Uterus (tissue), 4 donors: ENCODE measurements around the gene VEPH1. TPM values are rescaled to one million over a fixed set of nuclear protein-coding genes. Genes with fewer than 3 reads are reported as not detected.

ENCODE experiments used
- DNase-seq, 2 donors: peaks; one replicate each; pipeline ENCODE4 v3.0.0-alpha.2; 2019 to 2020
- H3K27ac ChIP-seq, 2 donors: fragments of 200-600 bp; sonication (generic); 1 replicate in 1 of 2; 2 replicates in 1 of 2; pipeline ENCODE4 v1.5.1; 2016 to 2018
- H3K27me3 ChIP-seq, 2 donors: fragments of 200-600 bp; sonication (generic); one replicate each; pipeline ENCODE4 v1.5.1; 2018 to 2019; ENCODE audit warnings: control low read depth in 1 of 2
- H3K36me3 ChIP-seq, 2 donors: fragments of 200-600 bp; sonication (generic); one replicate each; pipeline ENCODE4 v1.5.1; 2019; ENCODE audit warnings: control low read depth in 1 of 2
- H3K4me1 ChIP-seq, 2 donors: fragments of 200-600 bp; sonication (generic); one replicate each; pipeline ENCODE4 v1.5.1; 2018 to 2019; ENCODE audit warnings: control low read depth in 1 of 2
- H3K4me3 ChIP-seq, 2 donors: fragments of 200-600 bp; sonication (generic); 1 replicate in 1 of 2; 2 replicates in 1 of 2; pipeline ENCODE4 v1.5.1; 2018 to 2019; ENCODE audit warnings: mild to moderate bottlenecking in 1 of 2
- H3K9me3 ChIP-seq, 2 donors: fragments of 200-600 bp; sonication (generic); one replicate each; pipeline ENCODE4 v1.5.1; 2019; ENCODE audit warnings: control low read depth in 1 of 2
- POLR2A ChIP-seq, 2 donors: fragments of 450-650 bp; IDR thresholded peaks; one replicate each; pipeline ENCODE4 v1.6.1; 2016; ENCODE audit warnings: antibody characterized with exemption in 2 of 2, mild to moderate bottlenecking in 1 of 2, moderate library complexity in 1 of 2
- intact Hi-C: fragments of 100-400 bp; cut with DNase I; formaldehyde crosslinking; loops from one replicate; pipeline ENCODE4 v1.15.1; 2023; ENCODE audit warnings: low total_unique reads
- total RNA-seq, 4 donors: library from RNA; depleted of rRNA in 3 of 4; stranded (reverse); fragments of >200 nt in 3 of 4; gene quantifications; one replicate each; pipeline versions ENCODE4 v1.1.0 to v1.2.4, GENCODE V29; 2014 to 2023
- TF ChIP-seq, protein P1 (sequence below), 4 experiments: fragments of 200-600 bp in 2 of 4; fragments of 450-650 bp in 2 of 4; sonication (generic) in 2 of 4; IDR thresholded peaks; one replicate each; pipeline ENCODE4 v1.5.1; 2016 to 2019; ENCODE audit warnings: antibody characterized with exemption in 4 of 4, mild to moderate bottlenecking in 2 of 4, moderate library complexity in 1 of 4
- donor health status: DM: yes; HTN: yes; CAD: no.

The VEPH1 gene
- total RNA-seq, 4 donors from 2014 or later = 12.2 TPM; not detected in 3

DNA sequence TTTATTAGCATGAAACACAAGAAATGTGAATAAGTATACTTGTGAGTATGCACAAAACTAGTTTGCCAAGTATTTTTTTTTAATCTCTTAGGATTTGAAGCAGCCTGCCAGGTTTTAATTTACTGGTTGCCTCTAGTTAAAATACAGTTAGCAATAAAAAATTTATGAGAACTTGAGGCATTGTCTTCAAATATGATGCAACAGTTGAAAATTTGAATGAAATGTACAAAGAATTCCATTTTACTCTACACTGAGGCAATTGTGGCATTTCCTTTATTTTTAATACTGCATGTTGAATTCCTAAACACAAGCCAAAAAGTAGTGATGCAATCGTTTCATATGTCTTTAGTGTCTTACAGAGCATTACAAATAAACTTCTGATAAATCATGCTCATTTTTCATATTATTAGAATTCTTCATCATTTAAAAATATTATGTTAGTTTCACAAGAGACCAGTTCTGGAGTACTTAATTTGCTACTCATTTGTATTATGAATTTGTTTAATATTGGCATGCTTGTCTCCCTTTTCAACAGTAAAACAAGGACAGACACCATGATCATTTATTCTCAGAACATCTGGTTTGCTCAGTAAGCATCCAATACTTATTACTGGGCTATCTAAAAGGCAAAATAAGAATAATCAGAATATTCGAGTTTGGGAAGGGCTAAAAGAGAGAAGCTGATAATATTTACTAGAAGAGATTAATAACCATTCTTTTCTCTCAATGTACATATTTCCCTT lies 191.4 kb downstream of the VEPH1 start:
- Histone ChIP-seq H3K4me1 (no peaks in the 10 kb centered on the region), H3K27me3 (no peaks in the 10 kb centered on the region), H3K9me3 (no peaks in the 10 kb centered on the region), H3K27ac (no peak overlapping the region), H3K36me3 (no peaks in the 10 kb centered on the region), H3K4me3 (no peak overlapping the region)
- intact Hi-C loops = no loop called here
- TF ChIP-seq POLR2A (IDR thresholded peaks at IDR 0.05) = no peak
- TF ChIP-seq, protein P1, sequence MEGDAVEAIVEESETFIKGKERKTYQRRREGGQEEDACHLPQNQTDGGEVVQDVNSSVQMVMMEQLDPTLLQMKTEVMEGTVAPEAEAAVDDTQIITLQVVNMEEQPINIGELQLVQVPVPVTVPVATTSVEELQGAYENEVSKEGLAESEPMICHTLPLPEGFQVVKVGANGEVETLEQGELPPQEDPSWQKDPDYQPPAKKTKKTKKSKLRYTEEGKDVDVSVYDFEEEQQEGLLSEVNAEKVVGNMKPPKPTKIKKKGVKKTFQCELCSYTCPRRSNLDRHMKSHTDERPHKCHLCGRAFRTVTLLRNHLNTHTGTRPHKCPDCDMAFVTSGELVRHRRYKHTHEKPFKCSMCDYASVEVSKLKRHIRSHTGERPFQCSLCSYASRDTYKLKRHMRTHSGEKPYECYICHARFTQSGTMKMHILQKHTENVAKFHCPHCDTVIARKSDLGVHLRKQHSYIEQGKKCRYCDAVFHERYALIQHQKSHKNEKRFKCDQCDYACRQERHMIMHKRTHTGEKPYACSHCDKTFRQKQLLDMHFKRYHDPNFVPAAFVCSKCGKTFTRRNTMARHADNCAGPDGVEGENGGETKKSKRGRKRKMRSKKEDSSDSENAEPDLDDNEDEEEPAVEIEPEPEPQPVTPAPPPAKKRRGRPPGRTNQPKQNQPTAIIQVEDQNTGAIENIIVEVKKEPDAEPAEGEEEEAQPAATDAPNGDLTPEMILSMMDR (IDR thresholded peaks at IDR 0.05) = no peak
- DNase-seq = no peak

DNA sequence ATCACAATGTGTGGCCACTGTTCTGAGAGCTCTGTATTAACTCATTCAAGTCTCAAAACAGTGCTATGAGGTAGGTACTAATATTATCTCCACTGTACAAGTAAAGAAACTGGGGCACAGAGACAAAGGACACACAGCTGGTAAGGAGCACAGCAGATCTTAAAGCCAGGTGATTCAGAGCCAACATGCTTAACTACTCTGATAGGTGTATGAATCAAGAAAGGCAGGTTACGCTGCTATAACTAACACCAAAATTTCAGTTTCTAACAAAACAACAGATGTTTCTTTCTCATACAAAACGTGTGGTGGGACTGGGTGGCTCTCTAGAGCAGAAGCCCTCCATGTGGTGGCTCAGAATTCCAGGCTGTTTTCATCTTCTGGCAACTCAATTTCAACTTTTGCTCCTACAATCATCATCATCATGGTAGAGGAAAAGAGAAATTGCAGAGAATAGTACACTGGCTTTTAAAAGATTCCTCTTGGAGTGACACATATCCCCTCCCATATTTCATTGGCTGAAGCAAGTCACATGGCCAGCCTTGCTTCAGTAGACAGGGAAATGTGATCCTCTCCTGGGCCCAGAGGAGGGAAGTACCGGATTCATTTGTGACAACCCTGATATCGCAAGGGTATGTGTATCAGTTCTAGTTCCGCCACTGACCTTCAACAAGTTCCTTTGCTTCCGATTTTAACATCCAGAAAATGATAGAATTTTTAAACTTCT lies 192.7 kb downstream of the VEPH1 start:
- H3K4me1 ChIP-seq = no peaks in the 10 kb centered on the region
- intact Hi-C loops = no loop called here
- no peaks in the 10 kb centered on the region for H3K27me3 ChIP-seq
- no peak for DNase-seq
- H3K27ac ChIP-seq = no peak overlapping the region
- H3K9me3 ChIP-seq = no peaks in the 10 kb centered on the region
- TF ChIP-seq POLR2A (IDR thresholded peaks at IDR 0.05) = no peak
- TF ChIP-seq, protein P1 (IDR thresholded peaks at IDR 0.05) = no peak
- no peaks in the 10 kb centered on the region for H3K36me3 ChIP-seq
- no peak overlapping the region for H3K4me3 ChIP-seq

DNA sequence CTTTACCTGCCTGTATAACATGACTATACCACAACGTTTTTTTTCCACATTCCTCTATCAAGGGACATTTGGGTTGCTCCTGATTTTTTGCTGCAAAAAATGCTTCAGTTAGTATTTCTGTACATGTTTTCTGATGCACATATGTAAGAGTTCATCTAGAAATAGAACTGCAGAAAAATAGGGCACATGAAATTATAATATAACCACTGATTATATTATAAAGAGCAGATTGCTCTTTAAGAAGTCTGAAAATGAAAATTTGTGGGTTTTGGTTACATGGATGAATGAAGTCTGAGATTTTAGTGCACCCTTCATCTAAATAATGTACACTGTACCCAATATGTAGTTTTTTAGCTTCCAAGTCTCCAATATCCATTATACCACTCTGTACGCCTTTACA lies 196.7 kb downstream of the VEPH1 start:
- no peak overlapping the region for H3K27ac ChIP-seq
- DNase-seq = no peak
- no peak overlapping the region for H3K4me3 ChIP-seq
- H3K36me3 ChIP-seq = no peaks in the 10 kb centered on the region
- intact Hi-C loops = no loop called here
- no peak for TF ChIP-seq POLR2A (IDR thresholded peaks at IDR 0.05)
- TF ChIP-seq, protein P1 (IDR thresholded peaks at IDR 0.05) = no peak
- no peaks in the 10 kb centered on the region for H3K4me1 ChIP-seq
- H3K9me3 ChIP-seq = no peaks in the 10 kb centered on the region
- no peaks in the 10 kb centered on the region for H3K27me3 ChIP-seq

- no peak overlapping the region for H3K4me3 ChIP-seq
- TF ChIP-seq, protein P1 (IDR thresholded peaks at IDR 0.05) = no peak
- no peak for TF ChIP-seq POLR2A (IDR thresholded peaks at IDR 0.05)
- H3K27ac ChIP-seq = no peak overlapping the region
- intact Hi-C loops = no loop called here
- H3K9me3 ChIP-seq = no peaks in the 10 kb centered on the region
- no peaks in the 10 kb centered on the region for H3K27me3 ChIP-seq
- no peak for DNase-seq
- no peaks in the 10 kb centered on the region for H3K4me1 ChIP-seq
- H3K36me3 ChIP-seq = no peaks in the 10 kb centered on the region
Observed at GRCh38 chr3:157305392-157305791, 197.8 kb downstream of the VEPH1 start.

DNA sequence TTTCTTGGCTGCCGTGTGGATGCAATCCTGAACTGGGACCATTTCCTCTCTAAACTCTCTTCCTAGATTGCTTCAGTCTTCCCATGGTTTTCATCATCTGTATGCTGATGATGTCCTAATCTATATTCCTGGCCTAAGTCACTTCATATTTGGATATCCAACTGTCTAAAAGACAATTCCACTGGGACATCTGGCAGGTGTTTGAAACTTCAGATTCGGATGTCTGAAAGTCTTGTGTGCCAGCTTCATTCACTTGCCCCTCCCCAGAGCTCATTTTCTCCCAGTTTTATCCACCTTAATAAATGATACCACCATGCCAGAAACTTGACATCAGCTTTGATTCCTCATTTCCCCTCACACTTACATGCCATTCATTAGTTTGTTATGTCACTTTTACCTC lies 201.5 kb downstream of the VEPH1 start:
- H3K36me3 ChIP-seq = no peaks in the 10 kb centered on the region
- no peaks in the 10 kb centered on the region for H3K27me3 ChIP-seq
- no peak overlapping the region for H3K27ac ChIP-seq
- TF ChIP-seq POLR2A (IDR thresholded peaks at IDR 0.05) = no peak
- TF ChIP-seq, protein P1 (IDR thresholded peaks at IDR 0.05) = no peak
- no peaks in the 10 kb centered on the region for H3K9me3 ChIP-seq
- no peak overlapping the region for H3K4me3 ChIP-seq
- DNase-seq = no peak
- H3K4me1 ChIP-seq = no peaks in the 10 kb centered on the region
- intact Hi-C loops = no loop called here
